ENCODE data around the gene NTSR2.
A peak's percentile ranks its signal among the peaks of the same experiment; 100 is the strongest.

NTSR2 gene

GRCh38 chr2:11657646-11658045 is 12.3 kb downstream of the NTSR2 start:
- peak; percentile 29 for DNase-seq (ENCODE audit: low spot score)

GRCh38 chr2:11657195-11657594 is 12.8 kb downstream of the NTSR2 start:
- DNase-seq (ENCODE audit: low spot score), result no peak

GRCh38 chr2:11656671-11657101 is 13.3 kb downstream of the NTSR2 start:
- DNase-seq (ENCODE audit: low spot score), result no peak

GRCh38 chr2:11656252-11656651 is 13.7 kb downstream of the NTSR2 start:
- no peak for DNase-seq (ENCODE audit: low spot score)

- DNase-seq (ENCODE audit: low spot score), result no peak
Measured at GRCh38 chr2:11655495-11655894, 14.5 kb downstream of the NTSR2 start.

- DNase-seq (ENCODE audit: low spot score), result peak; percentile 74
Measured at GRCh38 chr2:11652553-11652952, 17.4 kb downstream of the NTSR2 start.

- no peak for DNase-seq (ENCODE audit: low spot score)
Measured at GRCh38 chr2:11651856-11652548, 18.0 kb downstream of the NTSR2 start.

GRCh38 chr2:11649093-11649492 is 20.9 kb downstream of the NTSR2 start:
- no peak for DNase-seq (ENCODE audit: low spot score)

- no peak for DNase-seq (ENCODE audit: low spot score)
Measured at GRCh38 chr2:11647834-11648600, 22.0 kb downstream of the NTSR2 start.

GRCh38 chr2:11646530-11646929 is 23.5 kb downstream of the NTSR2 start:
- DNase-seq (ENCODE audit: low spot score), result no peak

- DNase-seq (ENCODE audit: low spot score), result no peak
Measured at GRCh38 chr2:11644293-11644692, 25.7 kb downstream of the NTSR2 start.

GRCh38 chr2:11642972-11643371 is 27.0 kb downstream of the NTSR2 start:
- no peak for DNase-seq (ENCODE audit: low spot score)

- DNase-seq (ENCODE audit: low spot score), result no peak
Measured at GRCh38 chr2:11640132-11640531, 29.9 kb downstream of the NTSR2 start.

- DNase-seq (ENCODE audit: low spot score), result no peak
Measured at GRCh38 chr2:11639503-11639902, 30.5 kb downstream of the NTSR2 start.

- DNase-seq (ENCODE audit: low spot score), result no peak
Measured at GRCh38 chr2:11637546-11637945, 32.4 kb downstream of the NTSR2 start.

GRCh38 chr2:11636593-11637295 is 33.3 kb downstream of the NTSR2 start:
- no peak for DNase-seq (ENCODE audit: low spot score)

- no peak for DNase-seq (ENCODE audit: low spot score)
Measured at GRCh38 chr2:11635141-11635540, 34.9 kb downstream of the NTSR2 start.

- no peak for DNase-seq (ENCODE audit: low spot score)
Measured at GRCh38 chr2:11634584-11634983, 35.4 kb downstream of the NTSR2 start.

GRCh38 chr2:11633923-11634478 is 36.0 kb downstream of the NTSR2 start:
- DNase-seq (ENCODE audit: low spot score), result no peak

- DNase-seq (ENCODE audit: low spot score), result no peak
Measured at GRCh38 chr2:11631462-11631861, 38.5 kb downstream of the NTSR2 start.

GRCh38 chr2:11630855-11631254 is 39.1 kb downstream of the NTSR2 start:
- DNase-seq (ENCODE audit: low spot score), result no peak

GRCh38 chr2:11629851-11630250 is 40.1 kb downstream of the NTSR2 start:
- no peak for DNase-seq (ENCODE audit: low spot score)

- DNase-seq (ENCODE audit: low spot score), result no peak
Measured at GRCh38 chr2:11629215-11629614, 40.8 kb downstream of the NTSR2 start.

All from putamen (tissue), 1 donor.